GM03348 (cell line): Measurements from ENCODE around the gene ST3GAL3.

Experiments used
- DNase-seq: peaks from one replicate; pipeline ENCODE4 v3.0.0; 2012; ENCODE audit warnings: low spot score

ST3GAL3 gene

DNA sequence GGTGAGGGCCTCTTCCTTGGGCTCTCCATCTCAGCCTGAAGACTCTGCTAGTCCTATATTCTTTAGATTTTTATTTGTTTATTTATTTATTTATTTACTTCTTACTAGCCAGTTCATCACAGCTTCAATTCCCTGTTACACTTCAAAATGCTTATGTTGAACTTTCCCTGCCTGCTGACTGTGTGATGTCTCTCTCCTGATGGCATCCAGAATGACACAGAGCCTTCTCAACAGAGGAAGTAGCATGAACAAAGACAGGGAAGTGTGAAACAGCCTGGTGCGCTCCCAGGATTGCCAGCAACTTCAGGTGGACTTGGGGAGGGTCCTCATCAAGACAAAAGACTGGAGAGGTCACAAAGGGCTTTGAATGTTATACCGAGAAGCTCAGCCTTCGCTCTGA is 235.1 kb downstream of the ST3GAL3 start:
- no peak for DNase-seq

DNA sequence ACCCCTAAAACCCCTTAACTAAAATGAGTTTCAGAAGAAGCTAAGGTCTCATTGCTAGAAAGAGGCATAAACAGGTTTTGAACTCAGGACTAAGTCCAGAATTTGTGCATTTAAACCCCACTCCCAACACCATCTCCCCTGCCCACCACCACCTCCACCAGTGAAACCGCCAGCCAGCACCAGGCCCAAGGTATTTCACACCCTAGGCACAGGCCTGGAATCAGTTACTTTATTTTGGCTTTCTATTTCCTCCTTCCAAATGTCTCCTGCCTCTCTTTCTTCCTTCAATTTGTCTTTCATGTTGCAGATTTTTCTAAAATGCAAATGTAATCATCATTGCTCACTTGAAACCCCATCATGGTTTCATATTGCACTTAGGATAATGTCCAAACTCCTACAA is 237.5 kb downstream of the ST3GAL3 start:
- no peak for DNase-seq

DNA sequence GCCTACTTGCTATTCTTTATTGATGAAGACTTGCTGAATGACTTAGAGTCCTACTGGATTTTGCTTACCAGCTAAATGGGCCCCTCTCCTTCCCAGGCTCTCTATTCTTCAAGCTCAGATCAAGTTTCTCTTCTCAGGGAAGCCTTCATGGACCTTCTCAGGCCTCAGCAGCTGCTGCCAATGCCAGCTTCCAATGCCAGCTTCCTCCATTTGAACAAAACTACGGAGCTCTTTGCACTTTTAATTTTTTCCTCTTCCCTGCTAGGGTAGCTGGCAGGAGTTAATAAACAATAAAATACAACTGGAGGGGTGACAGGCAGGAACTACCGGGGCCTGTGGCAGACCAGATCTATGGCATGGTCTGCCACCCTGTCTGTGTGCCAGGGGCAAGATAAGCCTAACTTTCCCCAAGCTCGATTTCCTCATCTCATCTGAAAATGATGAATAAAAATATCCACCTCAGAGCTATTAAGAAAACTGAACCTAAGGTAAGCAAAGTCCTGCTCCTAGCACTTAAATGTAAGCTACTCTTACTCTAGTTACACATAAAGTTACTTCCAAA is 238.4 kb downstream of the ST3GAL3 start:
- no peak for DNase-seq

DNA sequence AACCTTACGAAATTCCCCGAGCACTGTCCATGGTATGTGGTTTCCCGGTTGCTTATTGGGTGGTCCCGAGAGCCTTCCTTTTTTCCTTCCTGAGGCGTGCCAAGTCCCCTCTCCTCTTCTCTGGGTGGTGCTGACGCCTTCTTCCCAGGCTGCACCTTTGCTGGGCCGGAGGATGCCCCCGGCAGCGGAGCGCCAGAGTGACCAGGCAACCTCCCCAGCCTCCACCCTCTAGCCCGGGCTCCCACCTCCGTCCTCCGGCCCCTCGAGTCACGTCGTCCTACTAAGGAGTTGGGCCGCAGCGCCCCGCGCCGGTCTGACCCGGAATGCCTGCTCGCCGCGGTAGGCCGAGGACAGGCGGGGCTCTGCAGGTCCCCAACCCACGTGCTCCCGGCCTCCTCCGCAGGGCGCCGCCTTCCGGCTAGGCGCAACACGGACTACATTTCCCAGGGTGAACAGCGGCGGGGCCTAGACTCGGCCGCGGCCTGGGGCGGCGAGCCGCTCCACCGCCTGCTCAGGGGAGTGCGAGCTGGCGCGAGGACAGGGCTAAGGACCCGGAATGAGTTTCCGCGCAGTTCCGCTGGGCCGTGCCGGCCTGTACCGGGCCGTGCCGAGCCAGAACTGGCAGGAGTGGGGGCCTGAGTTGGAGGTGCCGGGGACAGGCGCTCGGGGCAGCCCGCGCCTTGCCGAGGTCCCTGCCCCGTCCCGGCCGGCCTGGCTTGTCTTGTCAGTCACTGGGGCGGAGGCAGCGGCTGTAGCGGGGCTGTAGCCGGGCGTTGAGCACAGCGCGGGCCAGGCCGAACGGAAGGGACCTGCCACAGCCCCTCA is 239.1 kb downstream of the ST3GAL3 start, which contains the start of gene IPO13:
IPO13 (plus strand) TSS at position 715 of the 825 bp plus-strand sequence. CDS start 651 bp downstream, outside the sequence.
- peak; percentile 98 for DNase-seq

DNA sequence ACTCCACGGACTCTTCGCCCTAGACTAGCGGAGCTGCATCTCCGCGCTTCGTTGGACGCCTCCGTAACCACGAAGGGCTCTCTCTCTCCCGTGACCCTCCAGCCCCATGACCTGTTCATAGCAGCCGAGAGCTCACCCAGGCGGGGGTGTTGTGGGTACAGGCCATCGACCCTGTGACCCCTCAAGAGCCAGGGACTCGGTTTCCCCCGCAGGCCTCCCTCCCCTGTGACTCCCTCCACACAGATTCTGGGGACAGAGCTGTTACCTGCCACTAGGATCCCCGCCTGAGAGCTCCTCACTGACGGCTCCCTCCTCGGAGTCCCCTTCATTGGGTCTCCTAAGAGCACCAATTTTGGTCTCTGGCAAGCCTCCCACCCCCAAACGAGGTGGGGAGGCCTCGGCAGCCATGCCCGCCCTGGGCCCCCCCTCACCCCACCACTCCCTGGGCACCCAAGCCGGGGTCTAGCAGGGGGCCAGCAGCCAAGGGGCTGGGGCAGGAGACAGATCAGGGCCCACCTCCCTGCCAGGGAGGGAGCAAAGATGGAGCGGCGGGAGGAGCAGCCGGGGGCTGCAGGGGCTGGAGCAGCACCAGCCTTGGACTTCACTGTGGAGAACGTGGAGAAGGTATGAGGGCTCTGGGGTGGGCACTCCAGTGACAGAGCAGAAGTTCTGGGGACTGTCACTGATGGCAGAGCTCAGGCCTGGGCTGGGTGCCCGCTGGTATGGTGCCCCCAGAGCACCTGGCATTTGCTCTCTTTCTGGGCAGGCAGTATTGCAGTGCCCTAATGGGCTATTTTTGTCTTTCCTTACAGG is 239.9 kb downstream of the ST3GAL3 start:
- DNase-seq, result peak; percentile 12

DNA sequence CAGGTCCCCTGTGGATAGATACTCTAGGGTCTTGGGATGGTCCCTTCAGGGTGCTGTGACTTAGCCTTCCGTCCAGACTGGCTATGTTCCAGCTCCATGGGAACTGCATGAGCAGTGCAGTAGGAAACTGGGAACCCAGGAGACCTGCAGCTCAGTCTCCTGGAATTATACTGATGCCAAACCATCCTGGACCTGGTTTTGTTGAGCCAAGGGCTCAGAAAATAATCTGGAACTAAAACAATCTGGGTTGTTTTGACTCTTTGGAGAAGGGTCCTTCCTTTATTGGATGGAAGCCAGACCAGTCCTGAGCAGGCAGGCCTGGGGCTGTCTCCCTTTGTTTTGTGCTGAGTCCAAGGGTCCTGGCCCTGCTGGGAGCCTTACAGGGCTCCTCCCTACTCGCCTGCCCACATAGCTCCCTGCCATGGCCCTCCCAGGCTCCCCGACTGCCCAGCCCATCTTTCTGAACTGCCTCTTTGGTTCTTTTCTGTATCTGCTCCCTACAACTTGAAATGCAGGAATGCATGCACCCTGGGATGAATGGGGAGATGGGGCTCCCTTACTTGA is 240.6 kb downstream of the ST3GAL3 start:
- DNase-seq, result peak; percentile 33

DNA sequence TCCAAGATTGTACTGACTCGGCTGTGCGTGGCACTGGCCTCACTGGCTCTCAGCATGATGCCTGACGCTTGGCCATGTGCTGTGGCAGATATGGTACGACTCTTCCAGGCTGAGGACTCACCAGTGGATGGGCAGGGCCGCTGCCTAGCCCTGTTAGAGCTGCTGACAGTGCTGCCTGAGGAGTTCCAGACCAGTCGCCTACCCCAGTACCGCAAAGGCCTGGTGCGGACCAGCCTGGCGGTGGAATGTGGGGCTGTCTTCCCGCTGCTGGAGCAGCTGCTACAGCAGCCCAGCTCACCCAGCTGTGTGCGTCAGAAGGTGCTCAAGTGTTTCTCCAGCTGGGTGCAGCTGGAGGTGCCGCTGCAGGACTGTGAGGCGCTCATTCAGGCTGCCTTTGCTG is 242.3 kb downstream of the ST3GAL3 start:
- DNase-seq, result no peak

DNA sequence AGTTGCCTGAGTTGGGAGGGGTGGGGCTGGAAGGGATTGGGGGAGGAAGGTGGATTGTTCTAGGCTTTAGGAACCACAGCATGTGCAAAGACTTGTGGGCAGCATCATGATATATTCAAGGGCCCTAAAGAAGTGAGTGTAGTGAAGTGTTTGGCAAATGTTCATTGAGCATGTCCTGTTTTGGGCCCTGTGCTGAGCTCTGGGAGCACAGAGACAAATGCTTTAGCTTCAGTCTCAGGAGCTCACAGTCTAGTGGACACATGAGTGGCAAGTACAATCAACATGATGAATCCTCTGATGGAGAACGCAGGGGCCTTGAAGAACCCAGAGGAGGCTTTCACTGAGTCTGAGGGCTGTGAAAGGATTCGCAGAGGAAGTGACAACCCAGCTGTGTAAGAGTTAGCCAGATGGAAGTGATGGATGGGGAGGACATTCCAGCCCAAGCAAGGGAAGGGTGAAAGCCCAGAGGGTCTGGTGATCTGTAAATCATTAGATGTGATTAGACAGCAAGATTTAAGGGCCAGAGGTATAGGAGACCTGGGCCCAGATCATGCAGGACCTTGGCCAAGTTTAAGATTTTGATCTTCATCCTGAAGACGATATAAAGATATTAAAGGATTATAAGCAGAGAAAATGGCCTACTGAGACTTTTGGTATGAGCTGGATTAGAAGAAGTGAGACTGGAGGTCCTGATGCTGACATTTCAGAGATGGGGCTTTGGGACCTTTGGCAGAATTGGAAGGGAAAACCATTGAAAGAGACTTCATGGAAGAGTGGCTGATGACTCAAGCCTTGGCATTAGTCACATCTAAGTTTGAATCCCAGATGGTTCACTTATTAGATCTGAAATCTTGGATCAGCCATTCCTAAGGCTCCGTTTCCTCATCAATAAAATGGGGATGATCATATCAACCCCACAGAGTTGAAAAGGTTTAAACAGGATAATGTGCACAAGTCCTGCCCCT is 244.0 kb downstream of the ST3GAL3 start:
- peak; percentile 22 for DNase-seq

DNA sequence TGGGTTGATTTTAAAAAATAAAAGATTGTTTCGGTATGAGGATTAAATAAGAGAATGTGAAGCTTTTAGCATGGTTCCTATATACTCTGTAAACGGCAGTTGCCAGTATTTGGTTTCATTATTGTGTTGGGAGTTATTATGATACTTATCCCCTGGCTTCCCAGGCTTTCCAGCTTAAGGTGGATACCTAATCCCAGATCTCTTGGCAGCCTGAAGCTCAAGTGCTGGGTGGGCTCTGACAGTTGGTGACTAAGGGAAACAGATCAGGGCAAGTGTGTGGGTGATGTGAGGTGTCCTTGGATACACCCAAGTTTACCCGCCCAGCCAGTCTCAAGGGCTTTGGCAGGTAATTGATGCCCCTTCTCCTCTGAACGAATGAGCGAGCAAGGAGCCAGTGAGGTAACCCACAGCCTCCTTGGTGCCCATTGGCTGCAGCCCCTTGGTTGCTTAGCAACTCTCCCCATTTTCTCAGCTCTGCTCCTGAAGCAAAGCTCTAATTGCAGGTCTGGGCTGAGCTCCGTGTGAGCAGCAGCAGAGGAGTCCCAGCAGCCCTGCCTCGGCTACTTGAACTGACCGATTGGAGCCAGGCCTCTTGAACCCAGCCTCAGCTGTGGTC is 245.5 kb downstream of the ST3GAL3 start:
- DNase-seq, result no peak

DNA sequence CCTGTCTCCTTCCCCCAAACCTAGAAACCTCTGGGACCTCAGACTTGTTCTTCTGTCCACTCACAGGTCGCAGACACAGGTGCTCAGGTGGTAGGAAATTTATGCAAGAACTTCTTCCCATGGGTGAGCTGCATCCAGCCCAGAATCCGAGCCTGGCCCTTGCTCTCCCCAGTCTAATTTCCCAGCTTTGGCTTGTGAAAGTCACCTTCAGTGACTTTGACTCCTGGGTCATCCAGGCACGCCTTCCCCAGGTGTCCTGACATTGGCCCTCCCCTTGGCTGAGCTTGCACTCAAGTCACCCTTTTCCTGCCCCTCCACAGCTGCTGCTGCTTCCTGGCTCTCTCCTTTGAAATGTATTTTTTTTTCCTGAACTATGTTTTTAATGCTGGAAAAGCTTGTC is 246.0 kb downstream of the ST3GAL3 start:
- DNase-seq, result no peak

DNA sequence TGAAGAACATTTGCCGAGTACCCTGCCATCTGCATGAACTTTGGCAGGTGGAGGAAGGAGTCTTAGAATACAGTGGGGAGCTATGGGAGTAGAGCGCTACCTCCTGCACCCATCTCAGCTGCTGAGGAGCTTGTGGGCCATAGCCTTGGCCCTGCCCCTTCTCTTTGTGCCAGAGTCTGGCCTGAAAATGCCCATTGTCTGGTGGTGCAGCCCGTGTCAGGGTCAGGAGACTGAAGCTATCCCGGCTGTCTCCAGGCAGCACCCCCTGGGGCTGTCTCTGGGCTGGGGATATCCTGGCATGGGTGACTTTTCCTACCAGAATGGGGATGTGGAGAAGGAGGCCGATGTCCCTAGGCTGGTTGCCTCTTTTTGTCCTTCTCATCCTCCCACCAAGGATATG is 246.7 kb downstream of the ST3GAL3 start:
- DNase-seq, result no peak

DNA sequence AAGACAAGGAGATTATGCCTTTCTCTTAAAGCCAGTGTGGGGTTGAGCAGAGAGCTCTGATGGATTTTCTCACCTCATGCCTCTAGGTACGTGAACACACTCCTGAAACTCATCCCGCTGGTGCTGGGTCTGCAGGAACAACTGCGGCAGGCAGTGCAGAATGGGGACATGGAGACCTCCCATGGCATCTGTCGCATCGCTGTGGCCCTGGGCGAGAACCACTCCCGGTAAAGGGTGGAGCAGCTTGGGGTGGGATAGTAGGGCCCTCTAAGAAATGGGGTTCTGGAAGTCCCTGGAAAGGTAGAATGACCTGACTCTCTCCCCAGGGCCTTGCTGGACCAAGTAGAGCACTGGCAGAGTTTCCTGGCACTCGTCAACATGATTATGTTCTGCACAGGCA is 248.9 kb downstream of the ST3GAL3 start:
- no peak for DNase-seq

DNA sequence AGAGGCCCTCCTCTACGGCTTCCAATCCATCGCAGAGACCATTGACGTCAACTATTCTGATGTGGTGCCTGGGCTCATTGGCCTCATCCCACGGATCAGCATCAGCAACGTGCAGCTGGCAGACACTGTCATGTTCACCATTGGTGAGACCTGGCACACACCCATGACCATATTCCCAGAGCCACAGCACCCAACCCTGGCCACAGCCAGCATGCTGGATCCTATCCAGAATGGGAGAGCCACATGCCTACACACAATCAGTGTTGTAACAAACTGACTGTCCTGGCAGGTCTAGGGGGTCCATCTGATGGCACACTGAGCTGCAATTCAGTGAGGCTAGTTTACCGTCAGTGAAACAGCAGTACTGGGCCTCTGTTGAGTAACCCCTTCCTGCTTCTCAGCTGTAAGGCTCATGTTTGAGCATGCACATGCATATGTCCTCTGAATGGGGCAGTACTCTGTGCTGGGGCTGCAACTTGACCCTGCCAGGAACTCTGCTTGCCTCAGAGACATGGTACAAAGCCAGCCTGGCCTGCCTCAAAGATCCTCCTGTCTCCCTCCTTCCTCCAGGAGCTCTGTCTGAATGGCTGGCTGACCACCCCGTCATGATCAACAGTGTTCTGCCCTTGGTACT is 250.2 kb downstream of the ST3GAL3 start:
- DNase-seq, result no peak

DNA sequence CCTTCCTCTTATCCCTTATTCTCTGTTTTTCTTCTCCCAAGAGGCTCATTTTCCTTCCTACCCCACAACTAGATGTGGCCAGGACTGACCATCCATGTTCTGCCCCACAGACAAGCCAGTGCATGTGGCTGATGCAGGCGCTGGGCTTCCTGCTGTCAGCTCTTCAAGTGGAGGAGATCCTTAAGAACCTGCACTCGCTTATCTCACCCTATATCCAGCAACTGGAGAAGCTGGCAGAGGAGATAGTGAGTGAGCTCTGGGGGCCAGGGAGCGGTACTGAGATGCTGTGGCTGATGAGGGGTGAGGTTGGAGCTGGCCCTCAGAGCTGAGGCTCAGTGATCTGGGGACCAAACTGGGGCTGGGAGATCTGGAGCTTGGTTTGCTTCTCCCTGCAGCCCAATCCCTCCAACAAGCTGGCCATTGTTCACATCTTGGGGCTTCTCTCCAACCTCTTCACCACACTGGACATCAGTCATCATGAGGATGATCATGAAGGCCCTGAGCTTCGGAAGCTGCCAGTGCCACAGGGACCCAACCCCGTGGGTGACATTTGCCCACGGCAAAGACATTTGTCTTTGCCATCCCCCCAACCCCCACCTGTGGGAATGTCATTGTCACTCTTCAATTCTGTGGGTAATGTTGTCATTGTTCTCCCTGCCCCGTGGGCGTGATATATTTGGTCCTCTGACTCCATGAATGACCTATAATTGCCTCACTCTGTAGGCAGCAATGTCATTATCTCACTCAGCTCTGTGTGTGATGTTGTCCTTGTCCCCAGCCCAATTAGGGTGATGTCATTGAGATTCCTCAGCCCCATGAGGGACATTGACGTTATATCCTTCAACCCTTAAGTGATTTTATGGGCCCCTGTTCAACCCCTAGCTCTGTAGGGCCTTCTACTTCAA is 251.3 kb downstream of the ST3GAL3 start:
- DNase-seq, result no peak

DNA sequence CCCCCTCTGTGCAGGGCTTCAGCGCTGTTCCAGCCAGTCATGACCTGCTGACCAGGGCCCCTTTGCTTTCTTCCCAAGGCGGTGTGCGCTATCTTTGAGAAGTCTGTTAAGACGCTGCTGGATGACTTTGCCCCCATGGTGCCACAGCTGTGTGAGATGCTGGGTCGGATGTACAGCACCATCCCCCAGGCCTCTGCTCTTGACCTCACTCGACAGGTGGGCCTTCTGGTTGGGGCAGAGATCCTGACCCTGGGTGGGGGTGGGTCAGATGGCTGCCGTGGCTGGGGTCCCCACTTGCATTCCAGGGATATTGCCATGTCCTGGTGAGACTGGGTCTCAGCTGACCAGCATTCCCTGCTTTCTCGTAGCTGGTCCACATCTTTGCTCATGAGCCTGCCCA is 253.5 kb downstream of the ST3GAL3 start:
- DNase-seq, result no peak

DNA sequence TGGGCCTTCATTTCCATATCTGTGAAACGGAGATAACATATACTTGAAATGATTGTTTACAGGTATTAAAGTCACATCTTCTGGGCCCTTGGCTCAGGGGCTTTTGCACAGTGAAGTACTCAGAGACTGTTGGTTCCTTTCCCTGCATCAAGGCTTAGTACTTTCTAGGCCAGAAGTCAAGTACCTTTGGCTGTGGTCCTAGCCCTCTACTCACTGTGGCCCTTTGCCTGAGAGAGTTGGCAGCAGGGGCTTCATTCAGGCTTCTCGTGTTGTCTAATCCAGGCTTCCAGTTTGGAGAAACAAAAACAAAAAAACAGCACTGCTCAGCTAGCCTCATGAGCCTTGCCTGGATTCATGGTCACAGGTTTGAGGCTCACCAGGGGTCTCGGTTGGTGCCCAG is 254.4 kb downstream of the ST3GAL3 start:
- DNase-seq, result no peak

DNA sequence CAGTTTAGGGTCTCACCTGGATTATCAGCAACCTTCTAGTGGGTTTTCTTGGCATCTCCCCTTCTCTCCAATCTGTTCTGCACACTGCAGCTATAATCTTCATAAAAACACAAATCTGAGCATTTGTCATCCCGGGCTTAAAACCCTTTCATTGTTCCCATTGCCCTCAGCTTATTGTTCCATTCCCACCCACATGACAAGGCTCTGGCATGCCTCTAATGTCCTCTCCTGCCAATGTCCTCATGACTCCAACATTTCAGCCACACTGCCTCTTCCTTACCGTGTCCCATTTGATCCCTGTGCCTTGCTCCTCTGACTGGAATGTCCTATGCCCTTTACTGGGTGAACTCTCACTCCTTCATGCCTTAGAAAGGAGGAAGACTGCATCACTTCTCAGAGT is 255.0 kb downstream of the ST3GAL3 start:
- no peak for DNase-seq

DNA sequence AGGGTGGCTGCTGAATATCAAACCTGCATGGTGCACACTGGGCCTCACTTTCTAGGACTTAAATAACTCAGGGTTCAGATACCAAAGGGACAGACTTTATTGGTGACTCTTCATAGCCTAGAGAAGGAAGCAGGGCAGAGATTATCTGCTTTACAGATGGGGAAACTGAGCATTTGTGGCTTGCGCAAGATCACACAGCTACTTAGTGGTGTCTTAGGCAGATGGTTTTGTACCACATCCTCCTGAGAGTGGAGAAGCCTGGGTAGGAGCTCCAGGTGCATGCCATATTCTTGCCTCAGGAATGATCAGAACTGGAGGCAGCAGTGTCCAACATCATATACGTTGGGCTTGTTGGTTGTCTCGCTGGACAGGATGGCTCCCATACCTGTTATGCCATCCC is 255.7 kb downstream of the ST3GAL3 start:
- DNase-seq, result no peak

DNA sequence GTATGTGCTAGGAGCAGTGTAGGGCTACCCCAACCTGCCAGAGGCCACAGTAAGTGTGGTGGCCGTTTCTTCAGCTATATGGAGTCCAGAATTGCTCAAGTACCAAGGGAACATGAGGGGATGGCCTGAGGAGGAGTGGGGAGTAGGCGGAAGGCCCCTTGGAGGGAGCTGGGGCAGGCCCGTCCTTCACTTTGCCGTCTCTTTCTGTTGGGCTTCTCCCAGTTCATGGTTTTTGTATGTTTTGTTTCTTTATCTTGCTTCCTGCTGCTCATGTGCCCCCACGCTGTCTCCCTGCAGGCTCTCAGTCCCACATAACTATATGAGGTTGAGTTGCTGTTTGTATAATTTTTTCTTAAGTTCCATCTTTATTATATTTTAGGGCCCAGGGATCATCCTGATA is 256.6 kb downstream of the ST3GAL3 start:
- no peak for DNase-seq
